ENCODE results near the gene CRB1.

Gene CRB1

GRCh38 chr1:197351821-197352440, 83.9 kb downstream of the CRB1 start:
- no peak for DNase-seq

DNA sequence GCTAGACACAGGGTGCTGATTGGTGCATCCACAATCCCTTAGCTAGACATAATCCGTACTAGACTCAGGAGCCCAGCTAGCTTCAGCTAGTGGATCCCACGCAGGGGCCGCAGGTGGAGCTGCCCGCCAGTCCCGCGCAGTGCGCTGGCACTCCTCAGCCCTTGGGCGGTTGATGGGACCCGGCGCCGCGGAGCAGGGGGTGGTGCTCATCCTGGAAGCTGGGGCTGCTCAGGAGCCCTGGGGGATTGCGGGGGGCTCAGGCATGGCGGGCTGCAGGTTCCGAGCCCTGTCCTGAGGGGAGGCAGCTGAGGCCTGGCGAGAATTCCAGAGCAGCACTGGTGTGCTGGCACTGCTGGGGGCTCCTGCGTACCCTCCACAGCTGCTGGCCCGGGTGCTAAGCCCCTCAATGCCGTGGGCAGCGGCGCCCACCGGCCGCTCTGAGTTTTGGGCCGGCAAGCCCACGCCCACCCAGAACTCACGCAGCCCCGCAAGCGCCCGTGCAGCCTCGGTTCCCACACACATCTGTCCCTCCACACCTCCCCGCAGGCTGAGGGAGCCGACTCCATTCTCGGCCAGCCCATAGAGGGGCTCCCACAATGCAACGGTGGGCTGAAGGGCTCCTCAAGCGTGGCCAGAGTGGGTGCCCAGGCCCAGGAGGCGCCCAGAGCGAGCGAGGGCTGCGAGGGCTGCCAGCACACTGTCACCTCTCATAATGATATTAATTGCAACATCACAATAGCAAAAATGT, 87.4 kb downstream of the CRB1 start:
- DNase-seq: no peak

GRCh38 chr1:197356723-197357533, 88.9 kb downstream of the CRB1 start:
- peak; percentile 48 to 66 (median 60) for DNase-seq

- no peak for DNase-seq
These were observed 90.9 kb downstream of the CRB1 start for GRCh38 chr1:197358959-197359358.

DNA sequence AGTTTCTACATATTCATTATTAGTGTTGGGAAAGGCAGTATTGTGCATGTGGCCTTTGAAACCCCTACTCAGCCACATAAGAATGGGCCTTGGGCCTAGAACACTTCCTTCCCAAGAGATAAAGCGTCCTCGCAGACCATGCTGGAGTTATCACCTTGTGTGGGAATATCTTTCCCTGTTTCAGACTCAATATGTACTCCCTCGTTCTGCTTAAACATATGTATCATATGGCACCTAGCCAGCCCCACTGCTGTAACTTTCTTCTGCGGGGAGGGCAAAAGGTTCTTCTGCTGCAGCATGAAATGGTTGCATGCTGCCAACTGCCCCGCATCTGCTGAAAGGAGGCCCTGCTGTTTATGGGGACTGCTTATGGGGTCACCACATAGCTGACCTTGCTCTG, 92.0 kb downstream of the CRB1 start:
- no peak for DNase-seq

DNA sequence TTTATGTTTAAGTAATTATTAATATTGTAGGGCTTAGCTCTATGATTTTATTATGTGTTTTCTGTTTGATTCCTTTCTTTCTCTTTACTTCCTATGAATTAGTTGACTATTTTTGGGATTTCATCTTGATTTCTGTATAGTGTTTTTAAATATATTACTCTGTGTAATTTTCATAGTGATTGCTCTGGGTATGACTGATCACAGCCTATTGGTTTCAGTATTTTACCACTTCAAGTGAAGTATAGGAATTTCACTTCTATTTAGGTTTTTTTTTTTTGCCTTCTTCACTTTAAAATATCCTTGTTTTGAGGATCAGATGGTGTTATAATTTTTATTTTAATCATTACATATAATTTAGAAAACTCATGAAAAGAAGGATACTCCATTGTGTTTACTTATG, 94.8 kb downstream of the CRB1 start:
- DNase-seq: no peak

DNA sequence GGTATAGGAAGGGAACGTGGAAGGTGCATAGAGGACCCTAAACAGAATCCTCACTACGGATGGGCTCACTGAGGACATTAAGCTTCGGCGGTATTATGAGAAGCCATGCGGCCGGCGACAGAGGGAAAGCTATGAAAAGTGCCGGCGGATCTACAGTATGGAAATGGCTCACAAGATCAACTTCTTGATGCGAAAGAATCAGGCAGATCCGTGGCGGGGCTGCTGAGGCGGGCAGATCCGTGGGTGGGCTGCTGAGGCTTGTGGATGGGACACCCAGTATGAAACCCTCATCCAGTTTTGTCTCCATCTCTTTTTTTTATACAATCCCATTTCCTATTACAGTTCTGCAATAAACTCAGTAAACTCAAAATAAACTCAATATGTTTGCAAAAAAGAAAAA, 95.8 kb downstream of the CRB1 start:
- DNase-seq: no peak

DNA sequence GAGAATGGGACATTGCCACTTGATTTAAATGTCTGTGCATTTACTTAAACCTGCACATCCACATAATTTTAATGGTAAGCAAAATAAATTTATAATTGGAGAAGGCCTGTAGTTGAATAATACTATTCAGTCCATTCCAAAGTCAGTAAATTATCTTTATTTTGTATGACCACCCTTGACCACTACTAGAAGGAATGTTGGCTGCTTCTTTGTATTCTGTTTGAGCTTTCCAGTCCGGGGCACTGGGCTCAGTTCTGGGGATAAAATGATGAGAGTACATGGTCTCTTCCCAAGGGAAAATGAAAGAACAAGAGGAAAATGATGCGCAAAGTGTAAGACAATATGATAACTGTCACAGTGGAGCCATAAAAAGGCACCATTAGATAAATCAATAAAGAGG, 98.9 kb downstream of the CRB1 start:
- DNase-seq: no peak

GRCh38 chr1:197367627-197368026, 99.6 kb downstream of the CRB1 start:
- DNase-seq: no peak

GRCh38 chr1:197374428-197374827, 106.4 kb downstream of the CRB1 start:
- no peak for DNase-seq

DNA sequence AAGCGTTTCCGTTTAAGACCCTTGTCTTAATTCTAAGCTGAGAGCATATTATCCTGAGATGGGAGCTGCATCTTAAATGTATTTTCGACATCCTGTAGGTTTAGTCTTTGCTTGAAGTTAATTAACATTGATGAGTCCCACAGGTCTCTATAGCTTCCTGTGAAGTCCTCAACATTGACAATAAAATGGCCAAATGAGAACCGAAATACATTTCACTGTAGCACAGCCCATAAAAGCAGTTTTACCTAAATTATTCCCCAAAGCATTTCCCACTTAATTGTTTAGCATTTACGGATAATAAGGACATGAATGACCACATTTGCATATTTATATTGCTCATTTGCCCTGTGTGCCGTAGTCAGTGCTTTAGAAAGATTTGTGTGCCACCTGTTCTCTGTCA, 116.4 kb downstream of the CRB1 start:
- no peak for DNase-seq

DNA sequence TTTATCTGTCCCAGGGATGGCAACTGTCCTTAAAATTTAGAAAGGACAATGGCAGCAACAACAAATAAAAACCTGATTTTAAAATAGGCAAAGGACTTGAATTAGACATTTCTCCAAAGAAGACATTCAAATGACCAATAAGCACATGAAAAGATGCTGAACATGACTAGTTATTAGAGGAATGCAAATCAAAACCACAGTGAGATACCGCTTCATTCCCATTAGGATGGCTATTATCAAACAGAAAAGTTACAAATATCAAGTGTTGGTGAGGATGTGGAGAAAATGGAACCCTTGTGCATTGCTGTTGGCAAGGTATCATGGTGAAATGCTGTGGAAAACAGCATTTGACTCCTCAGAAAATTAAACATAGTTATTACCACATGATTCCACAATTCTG, 120.7 kb downstream of the CRB1 start:
- no peak for DNase-seq

DNA sequence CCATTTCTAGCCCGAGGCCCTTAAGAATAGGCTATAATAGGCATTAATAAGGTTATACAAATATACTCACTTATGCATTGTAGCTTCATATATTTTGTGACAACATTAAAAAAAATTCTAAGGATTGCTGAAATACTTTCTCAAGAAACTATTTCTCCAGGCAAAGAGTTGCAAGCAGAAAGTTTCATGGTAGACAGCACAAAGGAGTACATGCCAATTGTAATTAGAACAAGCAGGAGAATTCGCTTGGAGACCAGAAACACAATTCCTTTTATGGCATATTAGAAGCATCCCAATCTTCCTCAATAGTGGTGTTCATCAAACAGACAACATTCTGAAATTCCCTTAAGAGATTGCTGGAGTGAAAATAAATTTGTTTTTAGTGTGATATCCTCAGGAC, 122.8 kb downstream of the CRB1 start:
- DNase-seq: no peak

DNA sequence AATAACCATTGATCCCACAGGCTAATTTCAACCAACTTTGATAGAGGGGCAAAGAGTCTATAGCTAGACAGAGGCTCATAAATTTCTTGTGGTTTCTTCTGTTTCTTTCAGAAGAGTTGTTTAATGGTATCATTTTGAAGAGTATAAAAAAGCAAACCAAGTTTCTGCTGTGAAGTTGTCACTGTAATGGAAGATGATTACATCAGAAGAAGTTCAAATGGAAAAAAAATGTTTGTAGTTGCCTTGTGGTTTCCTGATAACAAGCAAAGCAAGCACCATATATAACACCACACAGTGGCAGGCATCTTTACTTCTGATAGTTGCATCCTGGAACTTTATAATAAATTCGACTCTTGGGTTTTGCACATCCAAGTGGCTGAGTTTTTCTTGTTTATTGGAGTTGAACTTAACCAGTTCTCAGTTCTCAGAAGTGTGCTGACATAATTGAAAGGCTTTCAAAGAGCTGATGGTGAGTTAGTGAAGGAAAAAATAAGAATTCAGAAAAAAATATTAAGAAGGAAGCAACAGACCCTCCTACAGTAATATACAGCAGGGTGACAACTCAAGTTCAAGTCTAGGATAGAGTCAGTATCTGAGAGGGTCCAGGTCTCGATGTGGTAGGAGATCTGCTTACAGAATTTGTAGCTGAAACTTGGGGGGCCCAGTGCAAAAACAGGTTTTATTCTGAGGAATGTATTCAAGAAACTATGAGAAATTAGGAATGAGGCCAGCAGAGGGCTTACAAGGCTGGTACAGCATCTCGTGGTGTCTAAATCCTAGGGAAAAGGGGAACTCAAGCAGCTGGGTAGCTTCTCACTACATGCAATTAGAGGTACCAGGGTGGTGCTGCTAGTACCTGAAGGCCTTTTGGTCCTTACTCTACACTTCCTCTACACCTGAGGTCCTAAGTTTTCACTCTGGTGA, 123.5 kb downstream of the CRB1 start:
- peak in 3 of 4 experiments; percentile 13 to 25 (median 19) for DNase-seq

DNA sequence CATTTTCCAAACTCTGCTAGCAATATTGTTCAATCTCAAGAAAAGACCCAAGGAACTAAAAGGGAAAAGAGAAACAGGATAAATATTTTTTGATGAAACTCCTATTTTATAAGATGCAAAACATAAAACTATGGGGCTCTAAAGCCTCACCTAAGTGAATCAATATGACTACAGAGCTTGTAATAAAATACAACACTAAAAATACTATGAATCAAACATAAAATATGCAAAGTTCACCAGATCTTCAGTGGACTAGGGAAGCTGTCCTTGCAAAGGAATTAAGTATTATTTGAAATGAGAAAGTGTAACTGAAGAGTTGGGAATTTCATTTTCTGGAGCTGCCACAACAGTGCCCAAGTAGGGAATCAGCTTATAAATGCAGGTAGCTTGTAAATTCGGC, 124.5 kb downstream of the CRB1 start:
- no peak for DNase-seq

DNA sequence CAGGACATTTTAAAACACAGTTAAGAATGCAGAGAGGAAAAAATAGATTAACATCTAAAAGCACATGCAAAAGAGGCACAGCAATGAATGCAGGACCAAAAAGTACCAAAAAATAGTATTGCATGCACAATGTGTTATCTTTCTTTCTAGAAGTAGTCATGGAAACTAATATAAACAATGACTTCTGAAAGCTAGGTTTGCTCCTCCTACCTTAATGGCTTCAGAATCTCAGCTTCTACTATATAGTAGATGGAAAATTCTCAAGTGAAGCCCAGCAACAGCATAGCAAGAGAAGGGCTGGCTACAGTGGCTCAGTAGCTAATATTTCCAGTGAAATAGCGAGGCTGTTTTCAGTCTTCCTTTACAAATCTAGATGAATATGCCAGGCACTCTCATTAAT, 125.1 kb downstream of the CRB1 start:
- DNase-seq: no peak

DNA sequence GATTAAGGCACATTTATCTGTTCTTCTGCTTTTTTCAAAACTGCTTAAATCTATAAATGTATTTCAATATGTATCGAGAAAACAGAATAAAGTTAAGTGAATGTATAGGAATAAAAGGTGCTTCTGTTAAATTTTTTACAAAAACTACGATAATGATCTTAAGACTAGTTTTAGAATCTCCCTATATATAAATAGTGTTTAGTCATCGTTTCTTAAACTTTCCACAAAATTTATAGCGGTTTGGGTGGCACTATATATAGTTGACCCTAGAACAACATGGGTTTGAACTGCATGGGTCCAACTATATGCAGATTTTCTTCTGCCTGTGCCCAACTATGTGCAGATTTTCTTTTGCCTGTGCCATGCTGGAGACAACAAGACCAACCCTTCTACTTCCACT, 125.7 kb downstream of the CRB1 start:
- DNase-seq: no peak

- DNase-seq: no peak
These were observed 127.0 kb downstream of the CRB1 start for GRCh38 chr1:197394831-197395608.

- DNase-seq: no peak
These were observed 129.8 kb downstream of the CRB1 start for GRCh38 chr1:197397895-197398294.

GRCh38 chr1:197399755-197400521, 131.9 kb downstream of the CRB1 start:
- DNase-seq: peak; percentile 23 to 58 (median 42)

DNA sequence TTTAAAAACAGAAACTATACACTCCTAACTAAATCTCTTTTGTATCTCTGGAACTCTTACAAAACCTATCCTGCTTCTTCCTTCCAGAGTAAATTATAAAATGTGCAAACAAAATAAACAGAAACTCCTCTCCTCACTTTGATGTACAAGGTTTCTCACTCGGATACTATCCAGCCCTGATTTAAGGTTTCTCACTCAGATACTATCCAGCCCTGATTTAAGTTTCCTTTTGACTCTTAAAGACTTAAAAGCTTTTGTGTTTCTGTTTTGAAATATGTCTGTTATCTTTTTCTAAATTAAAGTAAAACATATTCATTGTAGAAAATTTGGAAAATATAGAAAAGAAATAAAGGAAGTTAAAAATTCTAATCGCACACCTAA, 132.5 kb downstream of the CRB1 start:
- DNase-seq: no peak
